HEK293 (cell line): Measurements from ENCODE around the gene ARAP3.
A peak's percentile ranks its signal among the peaks of the same experiment; 100 is the strongest.

Experiments used
- CTCF ChIP-seq: fragments of 450-650 bp; formaldehyde crosslinking; IDR thresholded peaks from 2 replicates; pipeline ENCODE4 v1.5.1; 2016; ENCODE audit warnings: missing biosample characterization, missing genetic modification characterization
- GLI4 ChIP-seq: fragments of 450-650 bp; formaldehyde crosslinking; IDR thresholded peaks from 2 replicates; pipeline ENCODE4 v1.5.1; 2016; ENCODE audit warnings: missing biosample characterization, missing genetic modification characterization
- HOXA7 ChIP-seq: sonication (generic); formaldehyde crosslinking; IDR thresholded peaks from 2 replicates; pipeline ENCODE4 v1.8.1; 2022; ENCODE audit warnings: missing genetic modification reagents, borderline replicate concordance
- MEIS1 ChIP-seq: sonication (generic); formaldehyde crosslinking; IDR thresholded peaks from 2 replicates; pipeline ENCODE4 v1.8.1; 2022; ENCODE audit warnings: missing genetic modification reagents, mild to moderate bottlenecking, borderline replicate concordance
- REST ChIP-seq: fragments of 450-650 bp; formaldehyde crosslinking; IDR thresholded peaks from 2 replicates; pipeline ENCODE4 v1.5.1; 2016; ENCODE audit warnings: missing biosample characterization, missing genetic modification characterization
- ZFHX2 ChIP-seq: fragments of 450-650 bp; formaldehyde crosslinking; conservative IDR thresholded peaks from 2 replicates; pipeline ENCODE4 v1.5.1; 2016; ENCODE audit warnings: missing biosample characterization, missing genetic modification characterization
- ZFP69B ChIP-seq: fragments of 450-650 bp; formaldehyde crosslinking; IDR thresholded peaks from 2 replicates; pipeline ENCODE4 v1.5.1; 2016; ENCODE audit warnings: missing biosample characterization, missing genetic modification characterization
- ZNF132 ChIP-seq: fragments of 450-650 bp; formaldehyde crosslinking; IDR thresholded peaks from 2 replicates; pipeline ENCODE4 v1.5.1; 2017; ENCODE audit warnings: missing biosample characterization, missing genetic modification characterization, borderline replicate concordance
- ZNF140 ChIP-seq: fragments of 450-650 bp; formaldehyde crosslinking; IDR thresholded peaks from 2 replicates; pipeline ENCODE4 v1.5.1; 2016; ENCODE audit warnings: missing biosample characterization, missing genetic modification characterization
- ZNF18 ChIP-seq: fragments of 450-650 bp; formaldehyde crosslinking; IDR thresholded peaks from 2 replicates; pipeline ENCODE4 v1.5.1; 2016; ENCODE audit warnings: missing biosample characterization, missing genetic modification characterization
- ZNF184 ChIP-seq: fragments of 450-650 bp; IDR thresholded peaks from 2 replicates; pipeline ENCODE4 v1.5.1; 2018; ENCODE audit warnings: missing biosample characterization, mild to moderate bottlenecking, missing genetic modification characterization
- ZNF223 ChIP-seq: fragments of 450-650 bp; formaldehyde crosslinking; IDR thresholded peaks from 2 replicates; pipeline ENCODE4 v1.5.1; 2016; ENCODE audit warnings: missing biosample characterization, missing genetic modification characterization
- ZNF311 ChIP-seq: fragments of 450-650 bp; formaldehyde crosslinking; IDR thresholded peaks from 2 replicates; pipeline ENCODE4 v1.5.1; 2017; ENCODE audit warnings: missing biosample characterization, missing genetic modification characterization, borderline replicate concordance
- ZNF335 ChIP-seq: fragments of 450-650 bp; formaldehyde crosslinking; conservative IDR thresholded peaks from 2 replicates; pipeline ENCODE4 v1.5.1; 2016; ENCODE audit warnings: missing biosample characterization, missing genetic modification characterization
- ZNF391 ChIP-seq: fragments of 450-650 bp; formaldehyde crosslinking; IDR thresholded peaks from 2 replicates; pipeline ENCODE4 v1.5.1; 2016; ENCODE audit warnings: low read depth, missing biosample characterization, missing genetic modification characterization, borderline replicate concordance
- ZNF48 ChIP-seq: fragments of 450-650 bp; formaldehyde crosslinking; IDR thresholded peaks from 2 replicates; pipeline ENCODE4 v1.5.1; 2016; ENCODE audit warnings: missing biosample characterization, missing genetic modification characterization
- ZNF513 ChIP-seq: fragments of 450-650 bp; IDR thresholded peaks from 2 replicates; pipeline ENCODE4 v1.5.1; 2018; ENCODE audit warnings: missing biosample characterization, missing genetic modification characterization
- ZNF530 ChIP-seq: fragments of 450-650 bp; formaldehyde crosslinking; IDR thresholded peaks from 2 replicates; pipeline ENCODE4 v1.5.1; 2016; ENCODE audit warnings: low read depth, missing biosample characterization, missing genetic modification characterization
- ZNF561 ChIP-seq: fragments of 450-650 bp; IDR thresholded peaks from 2 replicates; pipeline ENCODE4 v1.5.1; 2018; ENCODE audit warnings: missing biosample characterization, missing genetic modification characterization, borderline replicate concordance
- ZNF621 ChIP-seq: fragments of 450-650 bp; formaldehyde crosslinking; IDR thresholded peaks from 2 replicates; pipeline ENCODE4 v1.5.1; 2017; ENCODE audit warnings: missing biosample characterization, missing genetic modification characterization
- ZNF623 ChIP-seq: fragments of 450-650 bp; formaldehyde crosslinking; IDR thresholded peaks from 2 replicates; pipeline ENCODE4 v1.5.1; 2016; ENCODE audit warnings: missing biosample characterization, missing genetic modification characterization
- ZNF624 ChIP-seq: fragments of 450-650 bp; formaldehyde crosslinking; IDR thresholded peaks from 2 replicates; pipeline ENCODE4 v1.5.1; 2017; ENCODE audit warnings: missing biosample characterization, missing genetic modification characterization
- ZNF660 ChIP-seq: fragments of 450-650 bp; IDR thresholded peaks from 2 replicates; pipeline ENCODE4 v1.5.1; 2018; ENCODE audit warnings: missing biosample characterization, mild to moderate bottlenecking, missing genetic modification characterization
- TF ChIP-seq, protein P1 (sequence below): fragments of 450-650 bp; formaldehyde crosslinking; IDR thresholded peaks from 2 replicates; pipeline ENCODE4 v1.5.1; 2016; ENCODE audit warnings: missing biosample characterization, missing genetic modification characterization
- TF ChIP-seq, protein P2 (sequence below): fragments of 450-650 bp; formaldehyde crosslinking; IDR thresholded peaks from 2 replicates; pipeline ENCODE4 v1.5.1; 2016; ENCODE audit warnings: missing biosample characterization, missing genetic modification characterization
- TF ChIP-seq, protein P3 (sequence below): fragments of 450-650 bp; formaldehyde crosslinking; IDR thresholded peaks from 2 replicates; pipeline ENCODE4 v1.5.1; 2017; ENCODE audit warnings: missing biosample characterization, missing genetic modification characterization

ARAP3 gene

GRCh38 chr5:141636413-141637122 is 45.5 kb downstream of the ARAP3 start, which contains the start of the genes HDAC3 and RELL2 (continued):
- TF ChIP-seq, protein P1, sequence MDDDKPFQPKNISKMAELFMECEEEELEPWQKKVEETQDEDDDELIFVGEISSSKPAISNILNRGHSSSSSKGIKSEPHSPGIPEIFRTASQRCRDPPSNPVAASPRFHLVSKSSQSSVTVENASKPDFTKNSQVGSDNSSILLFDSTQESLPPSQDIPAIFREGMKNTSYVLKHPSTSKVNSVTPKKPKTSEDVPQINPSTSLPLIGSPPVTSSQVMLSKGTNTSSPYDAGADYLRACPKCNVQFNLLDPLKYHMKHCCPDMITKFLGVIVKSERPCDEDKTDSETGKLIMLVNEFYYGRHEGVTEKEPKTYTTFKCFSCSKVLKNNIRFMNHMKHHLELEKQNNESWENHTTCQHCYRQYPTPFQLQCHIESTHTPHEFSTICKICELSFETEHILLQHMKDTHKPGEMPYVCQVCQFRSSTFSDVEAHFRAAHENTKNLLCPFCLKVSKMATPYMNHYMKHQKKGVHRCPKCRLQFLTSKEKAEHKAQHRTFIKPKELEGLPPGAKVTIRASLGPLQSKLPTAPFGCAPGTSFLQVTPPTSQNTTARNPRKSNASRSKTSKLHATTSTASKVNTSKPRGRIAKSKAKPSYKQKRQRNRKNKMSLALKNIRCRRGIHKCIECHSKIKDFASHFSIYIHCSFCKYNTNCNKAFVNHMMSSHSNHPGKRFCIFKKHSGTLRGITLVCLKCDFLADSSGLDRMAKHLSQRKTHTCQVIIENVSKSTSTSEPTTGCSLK (tag by site-specific recombination) = no peak
- TF ChIP-seq, protein P2, sequence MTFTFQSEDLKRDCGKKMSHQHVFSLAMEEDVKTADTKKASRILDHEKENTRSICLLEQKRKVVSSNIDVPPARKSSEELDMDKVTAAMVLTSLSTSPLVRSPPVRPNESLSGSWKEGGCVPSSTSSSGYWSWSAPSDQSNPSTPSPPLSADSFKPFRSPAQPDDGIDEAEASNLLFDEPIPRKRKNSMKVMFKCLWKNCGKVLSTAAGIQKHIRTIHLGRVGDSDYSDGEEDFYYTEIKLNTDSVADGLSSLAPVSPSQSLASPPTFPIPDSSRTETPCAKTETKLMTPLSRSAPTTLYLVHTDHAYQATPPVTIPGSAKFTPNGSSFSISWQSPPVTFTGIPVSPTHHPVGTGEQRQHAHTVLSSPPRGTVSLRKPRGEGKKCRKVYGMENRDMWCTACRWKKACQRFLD = no peak
- TF ChIP-seq ZNF660 (tag by site-specific recombination) (peak; percentile 68; the same call in 1 of the 2 replicates), ZFHX2 (tag by site-specific recombination) (0 out of 2 replicates have a peak, but pooled peaks have one; percentile 6), ZFP69B (no peak), ZNF561 (tag by site-specific recombination) (no peak; the same call in 1 of the 2 replicates), ZNF18 (tag by site-specific recombination) (no peak), REST (no peak; the same call in 1 of the 2 replicates), ZNF223 (tag by site-specific recombination) (no peak), ZNF623 (tag by site-specific recombination) (no peak), ZNF513 (tag by site-specific recombination) (no peak), ZNF311 (tag by site-specific recombination) (no peak), ZNF132 (tag by site-specific recombination) (no peak), ZNF48 (no peak), ZNF184 (tag by site-specific recombination) (no peak), HOXA7 (CRISPR knock-in tag) (no peak), ZNF624 (tag by site-specific recombination) (no peak), CTCF (tag by site-specific recombination) (no peak), GLI4 (tag by site-specific recombination) (no peak), ZNF335 (0 out of 2 replicates have a peak, but pooled peaks have one; percentile 30), ZNF391 (no peak), MEIS1 (CRISPR knock-in tag) (no peak), ZNF530 (tag by site-specific recombination) (no peak), ZNF621 (no peak), ZNF140 (tag by site-specific recombination) (no peak)
- TF ChIP-seq, protein P3, sequence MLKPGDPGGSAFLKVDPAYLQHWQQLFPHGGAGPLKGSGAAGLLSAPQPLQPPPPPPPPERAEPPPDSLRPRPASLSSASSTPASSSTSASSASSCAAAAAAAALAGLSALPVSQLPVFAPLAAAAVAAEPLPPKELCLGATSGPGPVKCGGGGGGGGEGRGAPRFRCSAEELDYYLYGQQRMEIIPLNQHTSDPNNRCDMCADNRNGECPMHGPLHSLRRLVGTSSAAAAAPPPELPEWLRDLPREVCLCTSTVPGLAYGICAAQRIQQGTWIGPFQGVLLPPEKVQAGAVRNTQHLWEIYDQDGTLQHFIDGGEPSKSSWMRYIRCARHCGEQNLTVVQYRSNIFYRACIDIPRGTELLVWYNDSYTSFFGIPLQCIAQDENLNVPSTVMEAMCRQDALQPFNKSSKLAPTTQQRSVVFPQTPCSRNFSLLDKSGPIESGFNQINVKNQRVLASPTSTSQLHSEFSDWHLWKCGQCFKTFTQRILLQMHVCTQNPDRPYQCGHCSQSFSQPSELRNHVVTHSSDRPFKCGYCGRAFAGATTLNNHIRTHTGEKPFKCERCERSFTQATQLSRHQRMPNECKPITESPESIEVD = no peak
